Vagina (tissue), 2 donors: ENCODE results near the gene VPS18. TPM values are rescaled to one million over a fixed set of nuclear protein-coding genes. Genes with fewer than 3 reads are reported as not detected.

Experiments
- DNase-seq, 2 donors: peaks; one replicate each; pipeline ENCODE4 v3.0.0-alpha.2; 2017; ENCODE audit errors: extremely low spot score in 2 of 2
- H3K27ac ChIP-seq: fragments of 200-600 bp; sonication (generic); one replicate; pipeline ENCODE4 v1.5.1; 2019
- H3K27me3 ChIP-seq: fragments of 200-600 bp; sonication (generic); one replicate; pipeline ENCODE4 v1.5.1; 2019
- H3K36me3 ChIP-seq, 2 donors: fragments of 200-600 bp; sonication (generic); one replicate each; pipeline ENCODE4 v1.5.1; 2017 to 2019
- H3K4me1 ChIP-seq: fragments of 200-600 bp; sonication (generic); one replicate; pipeline ENCODE4 v1.5.1; 2019
- H3K4me3 ChIP-seq, 2 donors: fragments of 200-600 bp; sonication (generic); 1 replicate in 1 of 2; 2 replicates in 1 of 2; pipeline ENCODE4 v1.5.1; 2016 to 2019
- H3K9me3 ChIP-seq: fragments of 200-600 bp; sonication (generic); one replicate; pipeline ENCODE4 v1.5.1; 2019
- POLR2A ChIP-seq, 2 donors: fragments of 450-650 bp; IDR thresholded peaks; one replicate each; pipeline ENCODE4 v1.6.1; 2017; ENCODE audit warnings: antibody characterized with exemption in 2 of 2, mild to moderate bottlenecking in 2 of 2, moderate library complexity in 2 of 2
- POLR2AphosphoS5 ChIP-seq, 2 donors: sonication (generic); formaldehyde crosslinking; IDR thresholded peaks; one replicate each; pipeline ENCODE4 v1.9.0; 2017; ENCODE audit warnings: antibody characterized with exemption in 2 of 2, mild to moderate bottlenecking in 2 of 2, low read depth in 1 of 2; ENCODE audit not compliant: insufficient read depth in 1 of 2
- intact Hi-C: fragments of 100-400 bp; cut with DNase I; formaldehyde crosslinking; loops from one replicate; pipeline ENCODE4 v1.15.1; 2023
- total RNA-seq: library from RNA; depleted of rRNA; stranded (reverse); fragments of >200 nt; gene quantifications from one replicate; pipeline ENCODE4 v1.2.3, GENCODE V29; 2016
- TF ChIP-seq, protein P1 (sequence below), 3 experiments: fragments of 450-650 bp in 2 of 3; fragments of 200-600 bp in 1 of 3; sonication (generic) in 1 of 3; IDR thresholded peaks; one replicate each; pipeline ENCODE4 v1.5.1; 2017 to 2019; ENCODE audit warnings: antibody characterized with exemption in 3 of 3, mild to moderate bottlenecking in 2 of 3, moderate library complexity in 2 of 3

The VPS18 gene
- total RNA-seq, 1 donor from 2014 or later, result 21.4 TPM

GRCh38 chr15:40901053-40901443, 6.8 kb downstream of the VPS18 start:
- peaks cover 23% of the 10 kb centered on the region for H3K4me1 ChIP-seq

GRCh38 chr15:40902605-40903561, 8.6 kb downstream of the VPS18 start:
- H3K36me3 ChIP-seq, result peaks cover 0 to 45% of the 10 kb centered on the region in 2 donors
- peaks cover 38% of the 10 kb centered on the region for H3K4me1 ChIP-seq
- H3K27ac ChIP-seq, result no peak overlapping the region
- no peaks in the 10 kb centered on the region for H3K27me3 ChIP-seq
- no peak for DNase-seq
- TF ChIP-seq, protein P1, sequence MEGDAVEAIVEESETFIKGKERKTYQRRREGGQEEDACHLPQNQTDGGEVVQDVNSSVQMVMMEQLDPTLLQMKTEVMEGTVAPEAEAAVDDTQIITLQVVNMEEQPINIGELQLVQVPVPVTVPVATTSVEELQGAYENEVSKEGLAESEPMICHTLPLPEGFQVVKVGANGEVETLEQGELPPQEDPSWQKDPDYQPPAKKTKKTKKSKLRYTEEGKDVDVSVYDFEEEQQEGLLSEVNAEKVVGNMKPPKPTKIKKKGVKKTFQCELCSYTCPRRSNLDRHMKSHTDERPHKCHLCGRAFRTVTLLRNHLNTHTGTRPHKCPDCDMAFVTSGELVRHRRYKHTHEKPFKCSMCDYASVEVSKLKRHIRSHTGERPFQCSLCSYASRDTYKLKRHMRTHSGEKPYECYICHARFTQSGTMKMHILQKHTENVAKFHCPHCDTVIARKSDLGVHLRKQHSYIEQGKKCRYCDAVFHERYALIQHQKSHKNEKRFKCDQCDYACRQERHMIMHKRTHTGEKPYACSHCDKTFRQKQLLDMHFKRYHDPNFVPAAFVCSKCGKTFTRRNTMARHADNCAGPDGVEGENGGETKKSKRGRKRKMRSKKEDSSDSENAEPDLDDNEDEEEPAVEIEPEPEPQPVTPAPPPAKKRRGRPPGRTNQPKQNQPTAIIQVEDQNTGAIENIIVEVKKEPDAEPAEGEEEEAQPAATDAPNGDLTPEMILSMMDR (IDR thresholded peaks at IDR 0.05), result no peak
- TF ChIP-seq POLR2A (IDR thresholded peaks at IDR 0.05), result no peak
- no peak overlapping the region for H3K4me3 ChIP-seq
- no peaks in the 10 kb centered on the region for H3K9me3 ChIP-seq
- intact Hi-C loops, result loop anchor here (2.0 to 10.0 kb wide), 4 partner anchors 39 to 282 kb away; partner anchors contain the start of gene INO80

More at GRCh38 chr15:40901053-40901443, 6.8 kb downstream of the VPS18 start:
- intact Hi-C loops, result loop anchor here (5.0 to 10.0 kb wide), 3 partner anchors 41 to 214 kb away; partner anchors contain the start of gene INO80
- Histone ChIP-seq H3K4me3 (no peak overlapping the region), H3K27ac (no peak overlapping the region), H3K27me3 (no peaks in the 10 kb centered on the region), H3K36me3 (peaks cover 0 to 49% of the 10 kb centered on the region in 2 donors), H3K9me3 (no peaks in the 10 kb centered on the region)
- TF ChIP-seq, protein P1 (IDR thresholded peaks at IDR 0.05), result no peak
- TF ChIP-seq POLR2A (IDR thresholded peaks at IDR 0.05), result no peak
- no peak for TF ChIP-seq POLR2AphosphoS5 (IDR thresholded peaks at IDR 0.05; ENCODE audit: insufficient read depth in 1 of 2, low read depth in 1 of 2)
- no peak for DNase-seq

- DNase-seq, result no peak
- H3K27me3 ChIP-seq, result no peaks in the 10 kb centered on the region
- TF ChIP-seq POLR2A (IDR thresholded peaks at IDR 0.05) (no peak), POLR2AphosphoS5 (IDR thresholded peaks at IDR 0.05; ENCODE audit: insufficient read depth in 1 of 2, low read depth in 1 of 2) (no peak)
- TF ChIP-seq, protein P1 (IDR thresholded peaks at IDR 0.05), result no peak
- no peak overlapping the region for H3K27ac ChIP-seq
- no peak overlapping the region for H3K4me3 ChIP-seq
- intact Hi-C loops, result loop anchor here (5.0 to 10.0 kb wide), 3 partner anchors 38 to 210 kb away; partner anchors contain the start of gene INO80
- H3K36me3 ChIP-seq, result peaks cover 0 to 32% of the 10 kb centered on the region in 2 donors
- no peaks in the 10 kb centered on the region for H3K9me3 ChIP-seq
- H3K4me1 ChIP-seq, result peaks cover 39% of the 10 kb centered on the region
These were observed 10.4 kb downstream of the VPS18 start for GRCh38 chr15:40904552-40905201.

DNA sequence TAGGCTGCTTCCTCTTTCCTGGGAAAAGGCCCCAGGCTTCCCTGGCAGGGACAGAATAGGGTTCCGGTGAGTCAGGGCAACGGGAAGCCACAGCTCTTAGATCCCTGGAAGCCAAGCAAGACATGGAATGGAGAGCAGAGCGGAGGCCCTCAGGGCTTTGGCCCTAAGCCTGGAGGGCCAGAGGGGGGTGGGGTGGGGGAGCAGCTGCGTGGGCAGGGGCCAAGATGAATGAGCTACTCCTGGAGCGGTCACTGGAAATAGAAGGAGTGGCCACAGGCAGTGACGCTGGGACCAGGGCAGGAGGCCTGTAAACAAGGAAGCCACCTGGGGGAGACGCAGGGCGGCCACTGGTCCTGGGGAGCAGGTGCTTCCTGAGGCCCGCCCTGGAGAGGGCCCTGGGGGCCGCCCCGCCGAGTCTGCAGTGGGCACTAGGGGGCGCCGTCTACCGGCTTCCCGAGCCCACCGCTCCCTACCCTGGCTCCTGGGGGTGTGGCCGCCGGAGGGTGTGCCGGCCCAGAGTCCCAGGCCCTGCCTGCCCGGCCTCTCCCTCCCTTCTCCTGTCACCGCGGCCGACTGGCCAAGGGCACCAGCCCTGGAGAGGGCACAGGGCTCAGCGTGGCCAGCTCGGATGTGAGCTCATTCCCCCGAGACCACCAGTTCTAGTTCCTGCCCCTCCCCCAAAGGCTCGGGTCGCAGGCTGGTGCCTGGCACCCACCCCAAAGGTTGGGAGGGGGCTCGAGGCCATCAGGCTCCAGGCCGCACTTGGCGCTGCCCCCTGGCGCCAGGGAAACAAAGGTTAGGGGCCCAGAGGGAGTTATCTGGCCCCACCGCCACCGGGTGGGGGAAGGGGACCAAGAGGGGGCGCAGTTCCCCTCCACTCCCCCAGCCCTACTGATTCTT, 12.1 kb downstream of the VPS18 start:
- H3K27ac ChIP-seq, result peak overlapping the region; percentile 90
- peak in 1 of 2 donors; percentile 96 for DNase-seq
- H3K36me3 ChIP-seq, result peaks cover 0 to 15% of the 10 kb centered on the region in 2 donors
- TF ChIP-seq POLR2AphosphoS5 (IDR thresholded peaks at IDR 0.05; ENCODE audit: insufficient read depth in 1 of 2, low read depth in 1 of 2), result peak; percentile 47 to 88
- TF ChIP-seq, protein P1 (IDR thresholded peaks at IDR 0.05), result peak; percentile 70 to 87 (median 83)
- no peak for TF ChIP-seq POLR2A (IDR thresholded peaks at IDR 0.05)
- H3K4me1 ChIP-seq, result peaks cover 47% of the 10 kb centered on the region
- intact Hi-C loops, result loop anchor here (10.0 kb wide), 1 partner anchor 208 kb away; the partner anchor contains the start of gene INO80
- H3K27me3 ChIP-seq, result no peaks in the 10 kb centered on the region
- no peaks in the 10 kb centered on the region for H3K9me3 ChIP-seq
- H3K4me3 ChIP-seq, result peak overlapping the region; percentile 51 to 61
